Urothelium cell line (cell line): ENCODE measurements around the gene SNRPD1.
A peak's percentile ranks its signal among the peaks of the same experiment; 100 is the strongest.
"Not testable (repeated sequence)": the region's sequence is repeated elsewhere in the genome, so short reads cannot be mapped to it uniquely, and the experiment has no call there.

Source experiments
- DNase-seq: peaks from one replicate; pipeline ENCODE4 v3.0.0; 2011; ENCODE audit warnings: low spot score, mixed read lengths
- FAIRE-seq: peaks from 2 replicates; lab custom pipeline; 2011; peaks lifted over from hg19 to GRCh38; lab: Jason Lieb, UNC

SNRPD1 gene

DNA sequence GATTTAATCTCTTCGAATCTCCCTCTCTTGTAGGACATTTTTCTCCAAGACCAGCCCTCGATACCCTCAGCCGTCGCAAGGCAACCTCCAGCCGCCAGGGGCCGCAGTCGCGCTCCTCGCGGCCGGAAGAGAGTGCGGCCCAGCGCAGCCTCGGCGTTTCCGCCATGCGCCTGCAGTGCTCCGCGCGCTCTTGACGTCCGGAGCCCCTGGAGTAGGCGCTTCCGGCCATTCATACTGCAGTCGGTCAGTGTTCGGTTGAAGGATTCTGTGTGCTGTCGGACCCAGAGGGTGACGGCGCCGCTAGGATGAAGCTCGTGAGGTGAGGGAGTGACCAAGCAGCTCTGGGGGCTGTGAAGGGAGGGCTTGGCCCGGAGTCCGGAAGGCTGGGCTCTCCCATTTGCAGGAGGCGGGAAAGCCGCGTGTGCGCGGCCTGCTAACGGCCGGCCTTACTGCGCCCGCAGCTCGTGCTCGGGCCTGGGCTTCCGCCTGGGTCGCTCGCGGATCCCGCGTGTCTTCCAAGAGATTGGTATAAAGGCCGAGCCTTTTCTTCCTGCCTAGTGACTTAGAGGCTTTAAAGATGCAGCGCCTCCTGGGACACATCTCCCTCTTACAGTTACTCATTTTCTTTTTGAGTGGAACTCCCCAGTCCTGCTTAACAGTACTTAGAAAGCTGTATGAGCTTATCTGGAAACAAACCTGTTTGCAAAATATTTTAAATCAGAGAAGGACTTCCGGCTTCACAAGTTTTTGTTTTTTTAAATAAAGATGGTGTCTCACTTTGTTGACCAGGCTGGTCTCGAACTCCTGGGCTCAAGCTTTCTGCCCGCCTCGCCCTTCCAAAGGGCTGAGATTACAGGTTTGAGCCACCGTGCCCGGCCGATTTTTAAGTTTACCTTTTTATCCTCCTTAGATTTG lies at the start of gene SNRPD1:
Gene SNRPD1, plus strand, starts transcription at position 190 of the 915 bp plus-strand sequence. Its CDS starts 116 bp downstream, at position 306.
- FAIRE-seq = peak; percentile 63
- peak; percentile 98 for DNase-seq

DNA sequence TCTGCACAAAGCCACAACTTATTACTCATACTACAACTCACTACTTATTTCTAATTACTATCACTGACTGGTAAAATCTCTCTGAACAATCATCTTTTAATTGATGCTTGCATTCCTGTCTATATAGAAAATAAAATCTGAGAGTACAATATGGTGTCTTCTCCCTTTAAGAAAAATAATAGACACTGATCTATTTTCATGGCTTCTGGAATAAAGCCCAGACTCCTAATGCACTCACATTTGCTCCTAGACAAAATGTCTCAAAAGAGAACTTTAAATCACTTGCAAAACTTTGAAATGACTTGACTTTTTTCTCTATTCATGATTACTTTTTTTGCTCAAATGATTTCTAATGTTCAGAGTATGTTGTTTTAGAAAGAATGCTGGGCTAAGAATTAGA lies 40.3 kb upstream of the SNRPD1 start:
- DNase-seq = no peak
- FAIRE-seq = no peak

DNA sequence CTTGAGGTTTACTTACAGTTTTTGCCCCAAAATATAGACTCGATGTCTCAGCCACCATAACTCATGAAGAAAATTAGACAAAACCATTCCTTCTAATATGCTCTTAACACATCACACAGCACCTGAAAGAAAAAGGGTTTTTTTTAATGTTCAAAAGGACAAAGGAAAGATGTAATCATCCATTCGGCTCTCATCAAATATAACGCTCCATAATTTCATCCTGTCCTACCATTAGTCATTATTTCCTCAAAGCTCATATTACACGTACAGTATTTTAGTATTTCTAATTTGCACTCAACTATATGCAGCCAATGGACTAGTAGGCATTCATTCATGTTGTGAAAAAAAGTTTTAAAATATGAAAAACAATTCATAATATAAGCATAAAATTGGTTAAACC lies 36.5 kb upstream of the SNRPD1 start:
- FAIRE-seq = no peak
- no peak for DNase-seq

DNA sequence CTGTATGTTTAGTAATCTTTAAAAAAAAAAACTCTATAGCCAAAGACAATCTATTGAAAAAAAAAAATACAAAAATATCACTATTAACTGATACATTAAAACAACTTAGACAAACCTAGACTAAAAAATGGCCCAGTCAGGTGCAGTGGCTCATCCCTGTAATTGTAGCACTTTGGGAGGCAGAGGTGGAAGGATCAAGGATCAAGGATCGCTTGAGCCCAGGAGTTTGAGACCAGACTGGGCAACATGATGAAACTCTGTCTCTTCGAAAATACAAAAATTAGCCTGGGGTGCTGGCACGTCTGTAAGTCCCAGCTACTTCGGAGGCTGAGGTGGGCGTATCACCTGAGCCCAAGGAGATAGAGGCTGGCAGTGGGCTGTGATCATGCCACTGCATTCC lies 27.7 kb upstream of the SNRPD1 start:
- DNase-seq (no peak), FAIRE-seq (no peak)

DNA sequence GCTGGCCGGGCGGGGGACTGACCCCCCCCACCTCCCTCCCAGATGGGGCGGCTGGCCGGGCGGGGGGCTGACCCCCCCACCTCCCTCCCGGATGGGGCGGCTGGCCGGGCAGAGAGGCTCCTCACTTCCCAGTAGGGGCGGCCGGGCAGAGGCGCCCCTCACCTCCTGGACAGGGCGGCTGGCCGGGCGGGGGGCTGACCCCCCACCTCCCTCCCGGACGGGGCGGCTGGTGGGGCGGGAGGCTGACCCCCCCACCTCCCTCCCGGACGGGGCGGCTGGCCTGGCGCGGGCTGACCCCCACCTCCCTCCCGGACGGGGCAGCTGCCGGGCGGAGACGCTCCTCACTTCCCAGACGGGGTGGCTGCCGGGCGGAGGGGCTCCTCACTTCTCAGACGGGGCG lies 19.8 kb upstream of the SNRPD1 start:
- FAIRE-seq, DNase-seq: not testable (repeated sequence)

DNA sequence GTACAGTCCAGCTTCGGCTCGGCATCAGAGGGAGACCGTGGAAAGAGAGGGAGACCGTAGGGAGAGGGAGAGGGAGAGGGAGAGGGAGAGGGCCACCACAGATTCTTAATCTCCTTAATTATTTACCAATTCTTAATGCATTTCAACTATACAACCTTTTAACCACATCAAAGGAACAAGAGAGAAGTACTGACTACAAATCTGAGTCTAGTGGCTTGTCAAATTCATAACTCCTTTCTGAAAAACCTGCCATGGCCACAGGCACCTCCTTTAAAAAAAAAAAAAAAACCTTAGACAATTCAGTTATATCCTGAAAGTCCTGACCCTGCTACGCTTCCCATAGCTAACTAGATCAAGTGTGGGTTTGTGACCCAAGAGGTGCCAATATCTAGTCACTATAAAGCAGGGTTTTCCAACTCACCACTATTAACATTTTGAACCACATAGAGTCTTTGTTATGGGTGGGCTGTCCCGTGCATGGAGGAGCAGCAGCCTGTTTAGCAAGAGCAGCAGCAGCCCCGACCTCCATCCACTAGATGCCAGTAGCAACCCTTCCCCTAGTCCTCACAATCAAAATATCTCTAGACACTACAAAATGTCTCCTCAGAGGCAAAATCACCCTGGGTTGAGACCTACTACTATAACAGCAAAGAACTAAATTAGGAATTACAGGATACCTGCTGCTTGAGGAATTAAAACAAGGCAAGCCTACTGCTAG lies 18.4 kb upstream of the SNRPD1 start:
- no peak for DNase-seq
- FAIRE-seq = no peak

DNA sequence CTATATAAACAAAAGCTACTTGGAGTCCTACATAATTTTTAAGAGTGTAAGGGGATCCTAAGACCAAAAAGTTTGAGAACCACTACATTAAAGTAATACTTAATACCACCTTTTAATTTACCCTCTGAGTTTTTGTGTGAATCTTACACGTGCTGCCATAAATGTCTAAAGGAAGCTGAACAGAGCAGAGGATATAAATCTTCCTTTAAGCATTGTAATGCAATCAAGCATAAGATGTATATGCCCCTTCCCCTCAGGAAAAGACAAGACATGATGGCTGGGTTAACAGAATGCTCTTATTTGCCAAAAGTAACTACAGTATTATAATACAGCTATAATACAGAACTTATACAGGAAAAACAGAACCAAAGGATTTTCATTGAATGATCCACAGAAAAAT lies 14.5 kb upstream of the SNRPD1 start:
- DNase-seq = no peak
- no peak for FAIRE-seq

DNA sequence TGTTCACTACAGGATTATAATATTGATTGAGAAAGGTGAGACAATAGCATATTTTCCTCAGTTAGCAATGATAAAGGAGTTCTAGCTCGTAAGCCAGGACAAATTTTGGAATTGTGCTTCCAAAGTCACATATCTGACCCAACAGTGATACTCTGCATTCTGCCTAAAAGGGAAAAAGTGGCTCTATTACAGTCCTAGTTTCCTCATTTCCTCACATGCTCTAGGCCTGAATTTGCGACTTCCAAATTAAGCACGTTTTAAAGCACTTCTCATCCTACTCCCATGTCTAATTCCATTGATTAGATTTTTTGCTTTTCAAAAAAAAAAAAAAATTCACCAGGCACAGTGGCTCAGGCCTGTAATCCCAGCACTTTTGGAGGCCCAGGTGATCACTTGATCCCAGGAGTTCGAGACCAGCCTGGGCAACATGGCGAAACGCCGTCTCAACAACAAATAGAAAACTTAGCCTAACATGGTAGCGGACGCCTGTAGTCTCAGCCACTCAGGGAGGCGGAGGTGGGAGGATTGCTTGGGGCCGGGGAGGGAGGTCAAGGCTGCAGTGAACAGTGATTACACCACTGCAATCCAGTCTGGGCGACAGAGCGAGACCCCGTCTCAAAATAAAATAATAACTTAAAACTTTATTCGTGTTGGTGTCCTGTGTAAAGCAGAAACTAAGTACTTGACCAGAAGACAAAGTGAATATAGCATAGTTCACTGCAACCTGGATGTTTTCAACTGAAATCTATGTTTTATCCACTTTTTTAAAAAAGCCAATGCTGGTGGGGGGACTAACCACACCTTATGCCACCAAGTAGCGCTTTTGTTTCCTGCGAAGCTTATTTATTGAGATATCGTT lies 13.2 kb upstream of the SNRPD1 start:
- no peak for DNase-seq
- FAIRE-seq = no peak

DNA sequence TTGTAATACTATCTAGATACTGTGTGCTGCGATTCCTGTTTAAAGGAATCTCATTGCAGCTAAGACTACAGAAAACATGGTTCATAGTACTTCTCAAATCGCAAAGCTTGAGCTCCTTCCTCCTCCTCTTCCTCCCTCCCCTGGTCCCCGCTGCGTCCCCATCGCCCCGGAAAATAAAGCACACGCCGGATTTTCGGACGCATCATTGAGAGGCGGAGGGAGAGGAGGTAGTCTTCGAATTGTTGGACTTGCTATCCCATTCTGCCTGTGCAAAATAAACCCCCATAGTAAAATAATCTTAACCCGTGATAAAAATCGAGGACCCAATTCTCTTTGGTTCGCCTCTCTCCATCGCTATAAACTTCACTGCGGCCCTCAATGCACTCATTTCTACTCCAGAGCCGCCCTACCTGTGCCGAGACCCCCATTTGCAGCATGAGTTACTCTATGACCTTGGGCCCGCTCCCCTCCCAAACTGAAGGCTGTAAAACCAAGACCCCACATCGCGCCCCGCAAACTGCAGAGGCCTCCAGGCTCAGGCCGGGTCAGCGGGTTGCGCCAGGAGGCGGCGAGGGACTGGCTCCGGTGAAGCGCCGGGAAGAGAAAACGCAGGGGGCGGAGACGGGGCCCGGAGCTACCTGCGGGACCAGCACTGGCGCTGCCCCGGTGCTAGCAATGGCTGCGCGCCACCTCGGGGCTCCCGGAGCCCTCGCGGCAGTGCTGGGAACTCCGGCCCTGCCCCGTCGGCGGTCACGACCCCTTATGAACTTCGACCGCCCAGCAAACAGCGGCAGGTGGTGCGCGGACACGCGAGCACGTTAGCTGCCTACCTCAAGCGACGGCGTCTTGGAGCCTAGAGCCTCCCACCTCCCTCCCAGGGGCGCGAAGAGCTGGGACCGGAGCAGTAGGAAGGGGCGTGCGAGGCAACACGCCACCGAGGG lies 12.3 kb upstream of the SNRPD1 start:
- peak; percentile 74 for DNase-seq
- no peak for FAIRE-seq

DNA sequence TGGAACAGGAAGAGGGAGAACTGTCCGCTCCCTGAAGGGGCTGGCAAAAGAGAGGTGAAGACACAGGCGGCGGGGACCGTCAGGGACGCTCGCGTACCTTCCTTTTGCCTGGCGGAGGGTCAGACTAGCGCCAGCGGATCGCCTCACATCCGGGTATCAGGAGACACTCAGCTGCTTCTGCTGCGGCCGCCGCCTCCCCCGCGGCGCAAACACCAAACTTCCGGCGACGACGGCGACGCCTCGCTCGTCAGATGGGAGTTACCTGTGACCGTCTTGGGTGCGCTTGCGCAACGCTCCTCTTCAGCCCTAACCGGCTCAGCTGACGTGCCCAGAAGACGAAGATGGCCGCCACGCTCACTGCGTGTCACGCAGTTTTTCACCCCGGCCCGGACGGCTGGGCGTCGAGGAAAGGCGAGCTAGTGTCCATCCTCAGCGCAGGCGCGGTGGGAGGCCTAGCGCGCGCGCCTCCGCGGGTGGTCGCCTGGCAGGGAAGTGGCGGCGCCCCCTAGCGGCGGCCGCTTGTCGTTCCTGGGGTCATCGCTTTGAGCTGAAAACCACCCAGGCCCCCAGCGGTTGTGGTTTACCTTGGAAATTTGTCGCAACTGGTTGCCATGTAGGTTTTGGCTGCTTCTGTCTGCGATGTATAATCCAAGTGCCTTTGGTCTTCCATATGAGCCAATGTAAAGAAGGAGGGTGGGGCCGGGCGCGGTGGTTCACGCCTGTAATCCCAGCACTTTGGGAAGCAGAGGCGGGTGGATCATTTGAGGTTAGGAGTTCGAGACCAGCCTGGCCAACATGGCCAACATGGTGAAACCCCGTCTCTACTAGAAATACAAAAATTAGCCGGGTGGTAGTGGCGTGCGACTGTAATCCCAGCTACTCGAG lies 11.3 kb upstream of the SNRPD1 start, which contains the start of gene ESCO1:
Gene ESCO1, minus strand, starts transcription at position 179 of the 885 bp plus-strand sequence. CDS start 25,861 bp downstream, outside the sequence.
- FAIRE-seq (peak; percentile 98), DNase-seq (peak; percentile 98)

DNA sequence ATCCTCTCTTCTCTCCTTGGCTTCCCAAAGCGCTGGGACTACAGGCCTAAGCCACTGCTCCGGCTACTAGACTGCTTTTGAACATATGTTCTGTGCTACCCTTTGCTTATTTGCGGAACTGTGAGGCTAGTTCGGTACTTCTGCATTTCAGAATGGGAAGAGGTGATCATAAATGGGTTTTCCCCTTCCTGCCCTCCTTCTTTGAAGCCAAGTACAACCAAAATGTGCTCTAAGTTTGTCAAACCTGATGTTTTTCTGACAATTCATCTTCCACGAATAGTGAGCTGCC lies 9.9 kb upstream of the SNRPD1 start:
- DNase-seq = no peak
- no peak for FAIRE-seq

DNA sequence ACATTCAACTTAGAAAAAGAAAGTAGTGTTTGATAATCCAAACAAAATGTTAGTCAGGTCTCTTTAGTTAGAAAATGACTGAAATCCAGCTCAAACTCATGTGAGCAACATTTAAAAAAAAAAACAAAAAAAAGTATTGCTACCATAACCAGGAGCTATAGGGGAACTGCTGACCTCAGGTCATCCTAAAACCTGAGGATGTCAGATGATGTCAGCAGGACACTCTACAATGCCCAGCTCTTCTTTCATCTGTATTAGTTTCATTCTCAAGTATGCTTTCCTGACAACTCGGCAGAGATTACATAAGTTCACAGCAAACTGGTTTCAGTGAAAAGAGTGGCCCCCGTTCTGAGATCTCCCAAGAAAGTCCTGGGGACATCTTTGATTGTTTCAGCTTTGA lies 7.4 kb upstream of the SNRPD1 start:
- DNase-seq (no peak), FAIRE-seq (no peak)

DNA sequence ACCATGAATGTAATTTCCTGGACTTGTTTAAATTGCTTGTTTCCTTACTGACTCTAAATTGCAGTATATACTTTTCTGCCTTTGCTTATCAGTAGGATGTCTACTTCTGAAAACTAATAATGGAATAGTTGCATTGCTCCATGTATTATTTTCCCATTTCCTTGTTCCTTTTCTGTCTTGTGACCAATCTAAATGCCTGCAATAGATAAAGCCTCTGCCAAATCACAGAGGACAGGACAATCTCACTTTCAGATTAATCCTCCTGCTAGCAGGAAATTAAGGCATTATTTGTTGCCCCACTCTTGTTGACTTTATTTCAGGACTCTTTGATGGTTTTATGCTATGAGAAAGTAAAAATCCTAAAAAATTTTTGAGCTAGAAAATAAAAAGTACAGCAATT lies 6.9 kb upstream of the SNRPD1 start:
- no peak for FAIRE-seq
- no peak for DNase-seq

DNA sequence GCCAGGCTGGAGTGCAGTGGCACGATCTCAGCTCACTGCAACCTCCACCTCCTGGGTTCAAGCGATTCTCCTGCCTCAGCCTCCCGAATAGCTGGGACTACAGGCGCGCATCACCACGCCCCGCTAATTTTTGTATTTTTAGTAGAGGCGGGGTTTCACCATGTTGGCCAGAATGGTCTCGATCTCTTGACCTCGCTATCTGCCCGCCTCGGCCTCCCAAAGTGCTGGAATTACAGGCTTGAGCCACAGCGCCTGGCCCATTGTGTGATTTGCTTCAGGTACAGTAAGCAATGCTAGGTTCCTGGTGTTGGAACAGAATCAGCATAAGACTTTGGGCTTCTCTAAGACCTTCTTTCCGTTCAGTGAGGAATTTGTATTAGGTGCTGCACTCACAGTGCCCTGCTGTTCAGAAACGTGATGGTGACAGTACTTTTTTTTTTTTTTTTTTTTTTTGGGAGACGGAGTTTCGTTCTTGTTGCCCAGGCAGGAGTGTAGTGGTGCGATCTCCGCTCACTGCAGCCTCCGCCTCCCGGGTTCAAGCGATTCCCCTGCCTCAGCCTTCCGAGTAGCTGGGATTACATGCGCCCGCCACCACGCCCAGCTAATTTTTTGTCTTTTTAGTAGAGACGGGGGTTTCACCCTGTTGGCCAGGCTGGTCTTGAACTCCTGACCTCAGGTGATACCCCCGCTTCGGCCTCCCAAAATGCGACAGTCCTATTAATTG lies 551 bp upstream of the SNRPD1 start:
- DNase-seq = peak; percentile 29
- FAIRE-seq = not testable (repeated sequence)

DNA sequence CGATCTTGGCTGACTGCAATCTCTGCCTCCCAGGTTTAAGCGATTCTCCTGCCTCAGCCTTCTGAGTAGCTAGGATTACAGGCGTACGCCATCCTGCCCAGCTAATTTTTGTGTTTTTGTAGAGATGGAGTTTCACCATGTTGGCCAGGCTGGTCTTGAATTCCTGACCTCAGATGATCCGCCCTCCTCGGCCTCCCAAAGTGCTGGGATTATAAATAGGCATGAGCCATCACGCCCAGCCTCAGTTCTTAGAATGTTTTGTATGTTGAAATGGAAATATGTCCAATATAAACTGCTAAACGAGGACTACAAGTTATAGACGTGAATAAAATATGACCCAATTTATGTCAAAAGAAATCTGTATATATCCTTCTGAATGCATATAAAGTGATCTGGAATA lies 9.5 kb downstream of the SNRPD1 start:
- not testable (repeated sequence) for DNase-seq, FAIRE-seq

DNA sequence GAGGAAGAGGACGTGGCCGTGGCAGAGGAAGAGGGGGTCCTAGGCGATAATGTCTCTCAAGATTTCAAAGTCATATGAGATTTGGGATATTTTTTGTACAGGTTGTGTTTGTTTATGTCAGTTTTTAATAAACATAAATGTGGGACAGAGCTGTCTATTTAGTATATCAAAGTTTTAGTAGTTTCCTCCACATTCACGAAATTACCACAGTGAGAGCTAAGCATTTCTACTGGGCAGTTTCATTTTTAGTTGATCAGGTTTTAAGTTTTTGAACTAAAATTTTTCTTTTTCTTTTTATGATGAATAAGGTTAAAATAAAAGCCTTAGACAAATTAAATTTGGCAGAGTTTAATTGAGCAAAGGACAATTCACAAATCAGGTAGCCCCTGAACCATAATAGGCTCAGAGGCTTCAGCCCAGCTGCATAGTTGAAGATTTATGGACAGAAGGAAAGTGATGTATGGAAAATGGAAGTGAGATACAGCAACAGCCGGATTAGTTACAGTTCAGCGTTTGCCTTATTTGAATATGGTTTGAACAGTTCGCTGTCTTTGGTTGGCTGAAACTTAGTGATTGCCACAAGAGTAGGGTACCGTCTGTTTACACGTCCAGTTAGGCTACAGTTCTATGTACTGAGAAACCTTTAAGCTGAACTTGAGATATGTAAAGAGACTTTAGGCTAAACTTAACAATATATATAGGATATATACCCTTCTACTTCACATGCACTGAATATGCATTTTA lies 17.1 kb downstream of the SNRPD1 start:
- DNase-seq (no peak), FAIRE-seq (no peak)

DNA sequence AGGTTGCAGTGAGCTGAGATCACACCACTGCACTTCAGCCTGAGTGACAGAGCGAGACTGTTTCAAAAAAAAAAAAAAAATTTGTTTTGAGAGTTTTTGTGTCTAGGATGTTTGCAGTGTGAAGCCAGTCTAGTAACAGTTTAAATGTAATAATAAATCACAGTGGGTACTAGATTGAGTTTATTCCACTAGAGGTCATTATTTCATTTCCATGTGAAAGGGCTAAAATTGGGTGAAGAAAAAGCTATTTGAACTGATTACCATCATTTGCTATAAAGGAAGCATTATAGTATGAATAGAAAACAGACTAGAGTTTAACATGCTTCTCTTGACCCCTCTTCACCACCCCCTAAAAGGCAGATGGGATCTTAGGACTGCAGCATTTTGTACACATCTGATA lies 20.3 kb downstream of the SNRPD1 start:
- DNase-seq (no peak), FAIRE-seq (no peak)
